Panc1 (cell line): ENCODE data around the gene ALKAL2. TPM values are rescaled to one million over a fixed set of nuclear protein-coding genes. Genes with fewer than 3 reads are reported as not detected.

ENCODE experiments used
- ATAC-seq: fragments of 200-7000 bp; cut with Tn5 transposase; 2 replicates; pipeline ENCODE4 v1.9.1; 2020; ENCODE audit warnings: mild to moderate bottlenecking, moderate library complexity
- BruUV-seq: library from RNA; stranded (reverse); fragments of 400-500 nt; replicated peaks from 2 replicates; lab custom pipeline; 2021; lab: Mats Ljungman, UMichigan
- CTCF ChIA-PET: fragments of 300-600 bp; sonication (Branson Sonifier 250); formaldehyde crosslinking; loops from one replicate; lab custom pipeline; 2022; ENCODE audit warnings: antibody characterized with exemption; lab: Charles Lee
- POLR2A ChIA-PET: fragments of 300-600 bp; sonication (Branson Sonifier 250); formaldehyde crosslinking; loops from one replicate; lab custom pipeline; 2022; ENCODE audit warnings: antibody characterized with exemption; lab: Charles Lee
- DNase-seq: peaks from one replicate; pipeline ENCODE4 v3.0.0-alpha.2; 2010; ENCODE audit warnings: low read depth, low spot score
- H3K27ac ChIP-seq: 2 replicates; pipeline ENCODE4 v1.5.1; 2011; ENCODE audit warnings: mild to moderate bottlenecking, low read length, inconsistent platforms
- H3K27me3 ChIP-seq: fragments of 200-500 bp; sonication (Bioruptor generic); 2 replicates; pipeline ENCODE4 v1.6.0; 2014; ENCODE audit warnings: low read length, inconsistent platforms; ENCODE audit not compliant: control insufficient read depth, insufficient read depth
- H3K36me3 ChIP-seq: fragments of 200-500 bp; sonication (Bioruptor generic); 2 replicates; pipeline ENCODE4 v1.5.1; 2014; ENCODE audit warnings: inconsistent platforms, mild to moderate bottlenecking, low read length, moderate library complexity; ENCODE audit not compliant: control insufficient read depth, insufficient read depth
- H3K4me1 ChIP-seq: 2 replicates; pipeline ENCODE4 v1.5.1; 2011; ENCODE audit warnings: inconsistent platforms, mild to moderate bottlenecking, low read length, moderate library complexity; ENCODE audit not compliant: control insufficient read depth, insufficient read depth
- H3K4me3 ChIP-seq, 2 experiments: 2 replicates each; pipeline ENCODE4 v1.5.1; 2011 to 2012; ENCODE audit warnings: low read depth in 2 of 2, low read length in 2 of 2, mild to moderate bottlenecking in 2 of 2, inconsistent platforms in 1 of 2, moderate library complexity in 1 of 2
- H3K9me3 ChIP-seq: fragments of 200-500 bp; sonication (Bioruptor generic); 2 replicates; pipeline ENCODE4 v1.5.1; 2014; ENCODE audit warnings: low read depth, mild to moderate bottlenecking, inconsistent platforms, low read length, moderate library complexity; ENCODE audit not compliant: control insufficient read depth, insufficient read depth
- CTCF ChIP-seq: fragments of 450-650 bp; IDR thresholded peaks from 2 replicates; pipeline ENCODE4 v1.5.1; 2017; ENCODE audit warnings: mild to moderate bottlenecking
- POLR2AphosphoS5 ChIP-seq: IDR thresholded peaks from 2 replicates; pipeline ENCODE4 v1.6.1; 2012; ENCODE audit warnings: mild to moderate bottlenecking, low read depth, low read length, moderate library complexity
- REST ChIP-seq, 2 experiments: IDR thresholded peaks; 2 replicates each; pipeline ENCODE4 v1.6.1; 2011 to 2012; ENCODE audit warnings: low read depth in 2 of 2, control low read depth in 1 of 2, low read length in 1 of 2, mild to moderate bottlenecking in 1 of 2, moderate library complexity in 1 of 2; ENCODE audit not compliant: insufficient read depth in 1 of 2
- SIN3A ChIP-seq: IDR thresholded peaks from 2 replicates; pipeline ENCODE4 v1.6.1; 2012; ENCODE audit warnings: low read depth, mild to moderate bottlenecking, low read length, moderate library complexity, borderline replicate concordance; ENCODE audit not compliant: insufficient read depth
- TCF7L2 ChIP-seq: IDR thresholded peaks from 2 replicates; pipeline ENCODE4 v1.6.1; 2011; ENCODE audit warnings: mild to moderate bottlenecking, low read depth, low read length, inconsistent platforms
- in situ Hi-C: cut with HindIII; loops from 2 replicates; pipeline ENCODE4 v1.10.0; 2016; ENCODE audit warnings: low sequenced_read_pairs, low pct_unique_long_range_greater_than_20kb
- intact Hi-C: fragments of 100-400 bp; cut with micrococcal nuclease; formaldehyde crosslinking; loops from one replicate; pipeline ENCODE4 v1.10.0; 2022; ENCODE audit not compliant: unreplicated experiment
- total RNA-seq: library from RNA; stranded (reverse); gene quantifications from one replicate; pipeline ENCODE4 v1.2.1, GENCODE V29; 2021; ENCODE audit not compliant: unreplicated experiment

The ALKAL2 gene
- total RNA-seq, 1 experiment from 2014 or later = not detected

GRCh38 chr2:260507-261161, 27.3 kb downstream of the ALKAL2 start:
- peaks cover 17% of the 10 kb centered on the region for H3K9me3 ChIP-seq
- no peak overlapping the region for H3K4me3 ChIP-seq
- ChIA-PET CTCF (interaction anchor here (0.5 kb wide), 1 partner anchor 16 kb away, joined by 10 read pairs; no protein-coding TSS in a partner anchor), POLR2A (no interaction called here)
- BruUV-seq = no TSS peak
- H3K36me3 ChIP-seq = peaks cover 7% of the 10 kb centered on the region; the same call in 1 of the 2 replicates
- no peak for ATAC-seq
- in situ Hi-C loops (no loop called here), intact Hi-C loops (no loop called here)
- peaks cover 5% of the 10 kb centered on the region; the same call in 1 of the 2 replicates for H3K4me1 ChIP-seq
- no peak for TF ChIP-seq TCF7L2
- H3K27ac ChIP-seq = no peak overlapping the region
- no peak for DNase-seq
- H3K27me3 ChIP-seq = no peaks in the 10 kb centered on the region

- ChIA-PET POLR2A (no interaction called here), CTCF (no interaction called here)
- intact Hi-C loops = no loop called here
- no peaks in the 10 kb centered on the region for H3K27me3 ChIP-seq
- H3K4me1 ChIP-seq = peaks cover 5% of the 10 kb centered on the region; the same call in 1 of the 2 replicates
- TF ChIP-seq TCF7L2 (no peak), CTCF (no peak), REST (IDR thresholded peaks at IDR 0.05; ENCODE audit: insufficient read depth in 1 of 2, low read depth in 2 of 2, low read length in 1 of 2) (no peak), SIN3A (no peak)
- no peaks in the 10 kb centered on the region; the same call in 1 of the 2 replicates for H3K36me3 ChIP-seq
- H3K9me3 ChIP-seq = peaks cover 17% of the 10 kb centered on the region
- DNase-seq (no peak), ATAC-seq (no peak)
- no peak overlapping the region for H3K4me3 ChIP-seq
- BruUV-seq = no TSS peak
- no peak overlapping the region for H3K27ac ChIP-seq
- in situ Hi-C loops = no loop called here
These were observed 28.0 kb downstream of the ALKAL2 start for GRCh38 chr2:259789-260331.

GRCh38 chr2:258933-259332, 29.0 kb downstream of the ALKAL2 start:
- no peaks in the 10 kb centered on the region for H3K27me3 ChIP-seq
- in situ Hi-C loops = no loop called here
- peaks cover 5% of the 10 kb centered on the region; the same call in 1 of the 2 replicates for H3K4me1 ChIP-seq
- H3K36me3 ChIP-seq = no peaks in the 10 kb centered on the region
- H3K27ac ChIP-seq = no peak overlapping the region
- ChIA-PET POLR2A (no interaction called here), CTCF (no interaction called here)
- intact Hi-C loops = no loop called here
- H3K9me3 ChIP-seq = peaks cover 17% of the 10 kb centered on the region
- no peak overlapping the region for H3K4me3 ChIP-seq
- no TSS peak for BruUV-seq
- ATAC-seq (no peak), DNase-seq (no peak)
- TF ChIP-seq REST (IDR thresholded peaks at IDR 0.05; ENCODE audit: insufficient read depth in 1 of 2, low read depth in 2 of 2, low read length in 1 of 2) = no peak
- TF ChIP-seq CTCF = no peak
- TF ChIP-seq TCF7L2 = no peak
- TF ChIP-seq SIN3A = no peak
- no peak for TF ChIP-seq POLR2AphosphoS5
